Left ventricle myocardium superior (tissue), 1 donor: ENCODE results near the gene NDUFB2. TPM values are rescaled to one million over a fixed set of nuclear protein-coding genes. Genes with fewer than 3 reads are reported as not detected.
A peak's percentile ranks its signal among the peaks of the same experiment; 100 is the strongest.
"Not testable (repeated sequence)": the region's sequence is repeated elsewhere in the genome, so short reads cannot be mapped to it uniquely, and the experiment has no call there.

ENCODE experiments used
- ATAC-seq: fragments of 200-7000 bp; cut with Tn5 transposase; one replicate; pipeline ENCODE4 v1.9.1; 2020; ENCODE audit warnings: mild to moderate bottlenecking, moderate library complexity
- DNase-seq: peaks from one replicate; pipeline ENCODE4 v3.0.0-alpha.2; 2020
- intact Hi-C: fragments of 100-400 bp; cut with micrococcal nuclease; formaldehyde crosslinking; loops from one replicate; pipeline ENCODE4 v1.11.0; 2022
- total RNA-seq: library from RNA; stranded (reverse); fragmentation: NEBNext Ultra II Directional; extraction: Animal tissue kit (Norgen Biotek cat#: 25700); gene quantifications from one replicate; pipeline ENCODE4 v1.2.1, GENCODE V29; 2021
- donor health status: DM: no; HTN: yes; CAD: no; lungs with severe emphysema.

The NDUFB2 gene
- total RNA-seq, 1 donor from 2014 or later, result 726 TPM

GRCh38 chr7:140684066-140684950 is 12.2 kb upstream of the NDUFB2 start:
- DNase-seq, result no peak

GRCh38 chr7:140685407-140686087 is 11.0 kb upstream of the NDUFB2 start:
- intact Hi-C loops, result no loop called here
- ATAC-seq, result no peak
- DNase-seq, result no peak

More at GRCh38 chr7:140684066-140684950, 12.2 kb upstream of the NDUFB2 start:
- intact Hi-C loops, result no loop called here
- no peak for ATAC-seq

- DNase-seq (no peak), ATAC-seq (no peak)
- intact Hi-C loops, result no loop called here
Measured at GRCh38 chr7:140686921-140687320, 9.6 kb upstream of the NDUFB2 start.

- no peak for DNase-seq
- ATAC-seq, result no peak
Measured at GRCh38 chr7:140688341-140688740, 8.2 kb upstream of the NDUFB2 start.

GRCh38 chr7:140689199-140690152 is 7.0 kb upstream of the NDUFB2 start:
- DNase-seq (no peak), ATAC-seq (no peak)
- intact Hi-C loops, result no loop called here

More at GRCh38 chr7:140688341-140688740, 8.2 kb upstream of the NDUFB2 start:
- intact Hi-C loops, result no loop called here

- DNase-seq (no peak), ATAC-seq (no peak)
- intact Hi-C loops, result no loop called here
Measured at GRCh38 chr7:140691376-140692045, 5.0 kb upstream of the NDUFB2 start.

GRCh38 chr7:140693849-140694248 is 2.7 kb upstream of the NDUFB2 start:
- DNase-seq, ATAC-seq, intact Hi-C loops: not testable (repeated sequence)

- DNase-seq (no peak), ATAC-seq (no peak)
- intact Hi-C loops, result no loop called here
Measured at GRCh38 chr7:140694592-140694991, 1.9 kb upstream of the NDUFB2 start.

GRCh38 chr7:140695381-140695780 is 1.1 kb upstream of the NDUFB2 start:
- intact Hi-C loops, result no loop called here
- no peak for DNase-seq
- ATAC-seq, result no peak

GRCh38 chr7:140696024-140696679 is 356 bp upstream of the NDUFB2 start:
- intact Hi-C loops, result no loop called here

GRCh38 chr7:140697447-140698143 is 1.1 kb downstream of the NDUFB2 start:
- no peak for DNase-seq
- intact Hi-C loops, result no loop called here
- ATAC-seq, result no peak

More at GRCh38 chr7:140696024-140696679, 356 bp upstream of the NDUFB2 start:
- DNase-seq, result peak; percentile 98
- peak; percentile 98 for ATAC-seq

GRCh38 chr7:140698477-140698876 is 2.0 kb downstream of the NDUFB2 start:
- peak; percentile 71 for DNase-seq
- ATAC-seq, result no peak
- intact Hi-C loops, result no loop called here

- intact Hi-C loops, result no loop called here
- DNase-seq (no peak), ATAC-seq (no peak)
Measured at GRCh38 chr7:140702774-140703173, 6.3 kb downstream of the NDUFB2 start.

- no peak for ATAC-seq
- intact Hi-C loops, result no loop called here
- DNase-seq, result no peak
Measured at GRCh38 chr7:140704205-140704604, 7.7 kb downstream of the NDUFB2 start.

- intact Hi-C loops, result no loop called here
- DNase-seq, result no peak
- ATAC-seq, result no peak
Measured at GRCh38 chr7:140707132-140707531, 10.6 kb downstream of the NDUFB2 start.

- intact Hi-C loops, ATAC-seq: not testable (repeated sequence)
Measured at GRCh38 chr7:140708764-140709163, 12.3 kb downstream of the NDUFB2 start.

GRCh38 chr7:140712392-140712791 is 15.9 kb downstream of the NDUFB2 start:
- not testable (repeated sequence) for ATAC-seq

More at GRCh38 chr7:140708764-140709163, 12.3 kb downstream of the NDUFB2 start:
- DNase-seq, result not testable (repeated sequence)

More at GRCh38 chr7:140712392-140712791, 15.9 kb downstream of the NDUFB2 start:
- intact Hi-C loops, DNase-seq: not testable (repeated sequence)
